Erythroblast (primary cell): ENCODE measurements around the gene PCA3.

Experiments used
- GATA1 ChIP-seq: IDR thresholded peaks from 2 replicates; pipeline ENCODE4 v1.6.1; 2011; ENCODE audit warnings: low read depth, mild to moderate bottlenecking, control low read depth, low read length, moderate library complexity
- POLR2A ChIP-seq: IDR thresholded peaks from 2 replicates; pipeline ENCODE4 v1.6.1; 2011; ENCODE audit warnings: mild to moderate bottlenecking, low read length

GRCh38 chr9:76828447-76828846 lies 64.2 kb downstream of the PCA3 start:
- TF ChIP-seq POLR2A (no peak), GATA1 (no peak)
